Occipital lobe (tissue), 2 donors: Measurements from ENCODE around the gene EXOC4. TPM values are rescaled to one million over a fixed set of nuclear protein-coding genes. Genes with fewer than 3 reads are reported as not detected.

ENCODE experiments used
- DNase-seq: peaks from one replicate; lab custom pipeline; 2025; lab: John Stamatoyannopoulos, UW
- total RNA-seq: library from RNA; depleted of rRNA; stranded (reverse); fragments of >200 nt; gene quantifications from one replicate; pipeline ENCODE4 v1.2.3, GENCODE V29; 2014

EXOC4 gene
- total RNA-seq, 1 donor from 2014 or later = 341 TPM

DNA sequence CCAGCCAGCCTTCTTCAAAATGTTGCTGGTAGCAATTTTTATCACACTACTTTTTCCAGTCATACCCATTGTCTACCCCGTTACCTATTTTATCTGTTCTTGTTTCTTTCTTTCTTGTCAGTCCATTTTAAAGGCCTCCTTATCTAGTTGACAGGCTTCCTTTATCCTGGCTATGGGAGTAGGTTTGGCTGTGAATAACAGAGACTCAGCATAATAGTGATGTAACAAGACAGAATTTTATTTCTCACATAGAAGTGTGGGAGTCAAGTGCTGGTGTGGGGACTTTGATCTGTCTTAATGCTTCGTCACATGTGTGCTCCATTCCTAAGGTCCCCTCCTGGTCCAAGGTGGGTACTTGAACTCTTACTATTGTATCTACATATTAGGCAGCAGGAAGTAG lies 283.6 kb downstream of the EXOC4 start:
- DNase-seq = no peak

DNA sequence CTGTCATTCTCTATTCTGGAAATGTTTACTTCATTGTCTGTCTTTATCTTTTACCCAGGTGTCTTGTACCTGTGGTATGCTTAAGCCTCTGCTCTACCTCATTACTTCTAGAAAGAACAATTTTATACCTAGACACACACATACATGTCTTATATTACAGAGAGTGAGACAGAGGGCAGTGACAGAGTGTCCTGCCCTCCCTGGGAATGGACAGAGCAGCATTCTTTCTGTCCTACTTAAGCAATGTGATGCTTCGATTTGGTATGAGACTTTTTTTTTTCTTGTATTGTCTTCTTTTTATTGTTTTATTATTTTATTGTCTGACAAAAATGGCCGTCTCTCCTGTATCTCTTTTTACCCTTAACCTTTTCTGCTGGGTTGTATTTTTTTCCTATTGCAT lies 286.1 kb downstream of the EXOC4 start:
- no peak for DNase-seq

DNA sequence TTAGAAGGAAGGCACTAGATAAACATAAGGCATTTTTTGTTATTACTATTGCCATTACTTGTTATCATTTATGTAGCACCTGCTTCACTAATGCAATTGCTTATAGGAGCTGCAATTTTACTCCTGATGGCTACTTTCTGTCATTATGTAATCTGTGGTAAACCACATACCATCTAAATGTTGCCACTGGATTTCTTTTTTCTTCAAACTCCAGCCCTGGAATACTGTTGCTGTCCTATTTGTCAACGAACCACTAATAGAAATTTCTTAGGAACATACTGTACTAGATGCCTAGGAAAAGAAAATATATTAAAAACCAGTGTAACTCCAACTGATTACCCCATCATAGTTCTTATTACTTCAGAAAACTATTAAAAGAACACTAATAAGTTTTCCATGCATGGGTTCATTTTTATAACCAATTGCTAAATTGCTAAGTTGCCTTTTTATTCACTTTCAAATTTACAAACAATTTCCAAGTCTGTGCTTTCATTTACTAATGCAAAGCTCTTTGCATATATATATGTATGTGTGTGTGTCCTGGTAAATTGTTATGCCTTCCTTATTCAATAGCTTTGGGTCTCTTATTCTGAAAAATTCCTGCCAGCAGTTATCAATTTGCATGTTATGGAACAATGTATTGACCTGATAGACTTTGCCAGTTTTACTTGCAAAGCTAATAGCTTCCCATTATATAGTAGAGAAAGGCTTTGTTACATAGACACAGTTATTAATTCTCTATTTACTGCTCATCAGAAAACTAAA lies 287.4 kb downstream of the EXOC4 start:
- no peak for DNase-seq

DNA sequence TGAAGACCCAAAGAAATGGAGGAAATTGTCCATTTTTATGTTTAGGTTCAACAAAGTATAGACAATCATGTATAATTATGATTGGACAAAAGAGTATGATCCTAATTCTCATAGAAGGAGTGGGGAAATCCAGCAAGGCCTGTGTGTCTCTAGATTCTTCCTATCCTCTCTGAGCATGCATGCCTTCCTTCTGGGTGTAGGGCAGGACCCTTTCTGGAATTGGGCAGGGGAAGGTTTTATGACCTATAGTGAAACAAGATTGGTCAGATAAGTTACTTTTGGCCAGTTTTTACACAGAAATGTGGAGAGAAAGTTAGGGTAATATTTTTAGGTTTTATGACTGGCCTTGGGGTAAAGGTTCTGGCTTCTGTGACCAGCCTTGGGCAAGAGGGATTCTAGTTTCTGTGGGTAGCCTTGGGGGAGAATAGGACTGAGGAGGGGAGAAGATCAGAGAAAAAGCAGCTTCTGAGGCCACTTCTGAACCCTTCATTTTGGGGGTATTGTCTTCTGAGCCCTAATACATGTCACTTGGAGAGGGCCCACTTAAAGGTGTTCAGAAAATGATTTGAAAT lies 289.4 kb downstream of the EXOC4 start:
- no peak for DNase-seq

DNA sequence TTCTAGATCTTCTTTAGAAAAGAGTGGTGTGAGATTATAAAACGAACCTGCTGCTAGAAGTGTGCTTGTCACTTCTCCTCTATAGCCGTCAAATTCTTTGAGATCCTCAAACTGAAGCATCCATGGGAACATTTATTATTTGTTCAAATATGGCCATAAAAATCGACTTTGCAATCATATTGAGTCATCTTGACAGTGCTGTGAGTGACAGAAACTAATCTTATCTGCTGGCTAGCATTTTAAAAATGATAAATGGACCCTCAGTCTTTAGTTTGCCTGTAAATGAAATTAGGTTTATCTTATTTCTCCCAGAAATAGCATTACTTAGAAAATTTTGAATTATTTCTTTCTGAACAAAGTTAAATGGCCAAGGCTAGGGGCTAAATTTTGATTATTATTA lies 290.8 kb downstream of the EXOC4 start:
- no peak for DNase-seq

DNA sequence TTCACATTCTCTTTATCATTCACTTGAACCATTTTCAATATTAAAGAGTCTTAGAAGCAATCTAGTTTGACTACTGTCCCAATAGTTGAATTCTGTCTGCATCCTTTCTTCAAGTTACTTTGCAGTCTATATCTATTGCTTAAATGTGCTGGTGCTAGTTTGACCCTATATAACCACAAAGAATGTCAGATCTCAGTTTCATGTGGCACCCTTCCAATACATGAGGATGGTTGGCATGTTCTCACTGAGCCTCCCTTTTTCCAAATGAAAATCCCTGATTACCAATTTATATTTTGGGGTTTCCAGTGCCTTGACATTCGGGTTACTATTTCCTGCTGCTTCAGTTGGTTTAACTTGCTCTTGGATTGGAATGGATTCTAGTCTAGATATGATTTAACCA lies 292.7 kb downstream of the EXOC4 start:
- no peak for DNase-seq

DNA sequence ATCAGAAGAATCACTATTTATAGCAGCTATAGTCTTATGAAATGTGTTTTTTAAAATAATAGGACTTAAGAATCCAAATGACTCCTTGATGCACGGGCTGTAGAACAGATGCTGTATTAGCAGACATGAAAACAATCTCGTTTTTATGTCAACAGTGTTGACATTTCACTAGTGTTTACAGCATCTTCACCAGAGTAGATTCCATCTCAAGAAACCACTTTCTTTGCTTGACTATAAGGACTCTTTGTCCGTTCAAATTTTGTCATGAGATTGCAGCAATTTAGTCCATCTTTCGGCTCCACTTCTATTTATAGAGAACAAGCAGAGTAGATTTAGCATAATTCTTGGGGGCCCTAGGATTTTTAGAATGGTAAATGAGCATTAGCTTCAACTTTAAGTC lies 295.1 kb downstream of the EXOC4 start:
- no peak for DNase-seq

DNA sequence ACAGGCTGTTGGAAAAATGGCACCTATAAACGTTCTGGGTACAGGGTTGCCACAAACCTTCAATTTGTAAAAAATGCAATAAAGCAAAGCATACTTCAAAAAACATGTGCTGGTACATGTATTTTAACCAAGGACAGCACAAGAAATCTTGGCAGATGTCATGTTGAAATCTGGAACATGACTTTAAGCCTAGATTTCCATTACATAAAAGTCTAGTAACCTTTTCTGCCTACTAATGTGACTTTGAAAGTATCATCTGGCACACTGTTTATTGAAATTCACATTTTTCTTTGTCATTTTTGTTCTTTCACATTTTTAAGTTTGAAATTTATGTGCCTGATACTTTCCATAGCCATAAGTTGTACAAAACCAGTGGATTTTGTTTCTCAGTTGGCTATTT lies 296.8 kb downstream of the EXOC4 start:
- DNase-seq = no peak

DNA sequence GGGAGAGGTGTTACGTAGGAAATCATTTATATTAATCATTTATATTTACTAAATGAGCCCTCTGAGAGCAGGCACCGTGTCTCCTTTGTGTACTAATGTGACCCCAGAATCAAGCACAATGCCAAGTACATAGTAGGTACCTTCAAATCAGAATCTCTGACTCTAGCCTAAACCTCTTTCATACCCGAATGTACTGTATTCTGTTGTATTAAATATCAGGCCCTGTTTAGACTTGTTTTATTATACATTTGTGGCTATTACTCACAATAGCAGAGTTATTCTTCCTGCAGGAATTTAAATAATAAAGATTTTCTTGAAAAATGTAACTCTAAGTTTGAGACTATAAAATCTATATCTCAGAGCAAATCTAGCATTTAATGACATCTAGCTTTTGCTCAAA lies 297.3 kb downstream of the EXOC4 start:
- DNase-seq = no peak

DNA sequence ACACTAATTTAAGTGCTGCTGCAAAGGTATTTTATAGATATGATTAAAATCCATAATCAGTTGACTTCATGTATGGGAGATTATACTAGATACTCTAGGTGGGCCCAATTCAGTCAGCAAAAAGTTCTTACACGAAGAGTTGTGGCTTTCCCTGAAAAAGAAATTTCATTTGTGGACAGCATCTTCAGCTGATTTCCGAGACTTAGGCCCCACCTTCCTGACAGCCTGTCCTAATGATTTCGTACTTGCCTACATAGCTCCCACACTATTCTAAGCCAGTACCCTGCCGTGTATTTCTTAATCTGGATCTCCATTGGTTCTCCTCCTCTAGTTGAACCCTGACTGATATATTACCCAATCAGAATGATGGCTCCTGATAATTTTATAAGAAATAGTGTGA lies 297.9 kb downstream of the EXOC4 start:
- DNase-seq = no peak

DNA sequence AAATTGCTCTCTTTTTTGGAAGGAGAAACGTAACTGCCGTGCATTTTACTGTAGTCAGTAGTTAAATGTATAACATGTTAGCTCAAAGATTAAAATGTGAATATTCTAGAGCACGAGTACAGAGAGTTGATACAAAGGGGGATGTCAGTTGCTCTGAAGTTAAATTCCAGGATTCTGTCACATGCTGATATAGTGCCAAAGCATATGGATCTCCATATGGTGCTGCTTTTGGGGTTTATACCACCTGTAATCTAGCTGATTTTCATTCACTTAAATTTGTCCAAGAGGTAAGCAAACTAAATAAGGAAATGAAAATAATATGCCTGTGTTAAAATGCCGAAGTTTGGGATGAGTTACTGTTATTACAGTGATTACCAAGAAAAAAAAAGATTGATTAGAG lies 298.6 kb downstream of the EXOC4 start:
- DNase-seq = no peak

DNA sequence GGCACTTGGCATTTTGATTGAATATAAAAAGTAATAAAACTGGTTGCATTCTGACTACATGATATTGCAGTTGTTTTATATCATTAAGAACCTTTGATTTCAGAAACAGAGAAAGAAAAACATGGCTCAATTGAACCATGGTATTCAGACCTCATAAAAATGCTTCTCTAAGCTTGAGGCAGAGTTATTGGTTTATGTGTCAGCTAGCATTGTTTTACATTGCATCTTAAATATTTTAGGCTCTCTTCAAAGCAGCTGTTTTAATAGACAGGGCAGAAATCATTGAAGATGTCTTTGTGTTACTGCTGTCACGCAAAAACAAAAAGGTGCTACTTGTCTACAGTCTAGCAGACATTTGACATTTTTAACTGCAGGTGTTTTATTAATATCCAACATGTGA lies 299.2 kb downstream of the EXOC4 start:
- no peak for DNase-seq

DNA sequence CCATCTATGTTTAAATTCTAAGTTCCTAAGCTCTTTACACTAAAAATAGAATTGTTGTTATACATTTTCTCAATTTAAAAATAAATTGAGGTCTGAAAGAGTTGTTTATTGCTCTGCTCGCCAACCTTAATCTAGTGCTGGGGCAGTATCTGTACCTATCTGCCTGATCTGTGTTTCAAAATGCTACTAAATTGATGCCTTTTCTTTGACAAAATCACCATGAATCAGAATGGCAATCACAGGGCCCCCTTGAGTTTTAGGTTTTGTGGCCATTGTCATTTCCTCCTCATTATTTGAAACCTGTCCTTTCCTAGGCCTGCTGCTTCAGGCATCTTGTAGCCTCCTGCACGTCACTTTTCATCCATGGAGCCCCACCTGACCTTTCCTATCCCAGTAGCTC lies 301.5 kb downstream of the EXOC4 start:
- DNase-seq = no peak

DNA sequence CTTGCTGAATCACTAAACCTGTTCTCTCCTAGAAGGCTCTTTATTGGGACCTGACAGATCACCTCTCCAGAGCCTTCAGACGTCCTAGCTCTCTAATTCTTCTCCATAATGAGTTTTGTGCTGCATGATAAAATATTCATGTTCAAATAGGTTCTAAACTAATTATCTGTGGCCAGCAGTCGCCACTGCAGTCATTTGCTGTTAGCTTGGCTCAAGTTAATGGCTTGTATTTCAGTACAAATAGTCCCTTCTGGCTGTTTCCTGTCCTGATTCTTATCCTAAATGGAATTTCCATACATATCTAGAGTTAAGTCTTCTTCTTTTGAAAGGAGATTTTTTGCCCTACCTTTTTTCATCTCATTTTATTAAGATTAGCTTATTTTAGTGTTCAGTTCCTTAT lies 303.2 kb downstream of the EXOC4 start:
- DNase-seq = no peak

DNA sequence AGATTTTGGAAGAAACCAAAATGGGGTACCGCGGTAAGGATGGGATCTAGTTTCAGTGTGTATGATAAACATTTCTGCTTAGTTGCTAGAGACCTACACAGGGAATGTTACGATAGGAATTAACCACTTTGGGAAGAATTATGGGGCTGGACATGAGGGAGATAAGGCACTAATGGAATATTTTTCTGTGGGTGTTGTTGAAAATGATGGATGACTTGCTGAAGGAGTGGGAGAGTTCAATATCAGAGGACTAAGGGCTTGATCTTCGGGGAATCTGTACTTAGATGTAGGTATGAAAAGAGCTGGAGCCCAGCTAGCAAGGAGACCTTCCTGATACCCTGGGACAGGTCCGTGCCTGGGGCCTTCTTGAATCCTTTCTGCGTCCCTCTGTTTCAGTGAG lies 303.7 kb downstream of the EXOC4 start:
- no peak for DNase-seq

DNA sequence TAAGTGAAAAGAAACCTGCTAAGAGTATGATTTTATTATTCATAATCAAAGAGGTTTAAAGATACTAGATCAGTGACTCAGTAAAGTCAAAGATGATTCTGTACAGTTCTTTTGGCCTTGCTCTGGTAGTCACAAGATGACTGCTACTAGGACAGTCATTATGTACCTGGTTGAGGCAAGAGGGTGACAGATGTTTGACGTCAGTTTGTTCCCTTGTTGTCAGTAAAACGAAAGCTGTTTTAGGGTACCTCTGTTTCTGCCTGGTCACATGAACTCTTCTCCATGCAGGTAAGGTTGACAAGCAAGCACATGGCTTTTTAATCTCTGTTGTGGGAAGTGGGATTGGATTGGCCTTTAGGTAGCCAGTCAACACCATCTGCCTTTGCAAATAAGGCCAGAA lies 308.0 kb downstream of the EXOC4 start:
- no peak for DNase-seq

DNA sequence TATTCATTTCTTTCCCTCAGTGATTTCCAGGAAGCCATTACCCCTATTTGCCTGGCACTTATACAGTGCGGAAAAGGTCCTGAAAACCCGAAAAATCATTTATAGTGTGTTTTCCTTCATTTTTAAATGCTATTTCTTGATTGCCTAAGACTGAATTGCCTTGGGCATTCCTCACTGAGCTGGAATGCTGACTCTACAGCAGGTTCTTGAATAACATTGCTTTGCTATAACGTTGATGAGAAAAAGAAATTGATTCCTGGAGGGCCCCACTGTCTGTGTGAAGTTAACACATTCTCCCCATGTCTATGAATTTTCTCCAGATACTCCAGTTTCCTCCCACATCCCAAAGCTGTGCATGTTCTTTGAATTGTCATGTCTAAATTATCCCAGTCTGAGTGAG lies 308.5 kb downstream of the EXOC4 start:
- no peak for DNase-seq

DNA sequence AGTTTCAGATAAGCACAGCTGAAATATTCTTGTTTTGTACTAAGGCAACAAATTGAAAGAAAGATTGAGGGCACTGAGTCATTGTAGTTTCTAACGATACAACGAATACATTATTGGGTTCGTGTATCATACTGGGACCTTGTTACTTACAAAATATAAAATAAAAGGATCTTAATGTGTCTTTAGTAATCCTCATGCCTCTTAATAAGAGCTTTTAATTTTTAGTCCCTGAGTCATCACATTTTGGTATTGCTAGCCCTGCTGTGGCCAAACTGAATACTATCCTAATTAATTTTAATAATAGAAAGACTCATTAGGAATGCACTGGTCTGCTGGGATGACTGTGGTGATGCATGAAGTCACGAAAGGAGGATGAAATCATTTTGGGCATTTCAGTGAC lies 309.7 kb downstream of the EXOC4 start:
- DNase-seq = no peak

DNA sequence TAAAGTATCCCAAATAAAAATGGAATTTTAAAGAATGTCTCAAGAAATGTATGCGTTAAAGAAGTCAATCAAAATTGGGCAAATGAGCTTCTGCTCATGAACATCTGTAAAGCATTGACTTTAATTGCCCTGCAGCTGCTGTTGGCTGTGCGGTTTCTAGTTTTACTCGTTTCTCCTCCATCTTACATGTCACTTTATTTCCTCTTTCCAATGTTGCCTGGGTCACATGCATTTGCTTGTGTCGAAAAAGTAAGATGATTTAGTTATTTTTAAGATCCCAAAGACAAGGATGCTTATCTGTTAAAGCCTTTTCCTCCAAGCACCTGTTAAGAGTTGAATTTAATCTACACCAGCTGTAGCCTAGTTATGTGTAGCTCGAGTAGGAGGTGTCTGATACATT lies 310.4 kb downstream of the EXOC4 start:
- DNase-seq = no peak

DNA sequence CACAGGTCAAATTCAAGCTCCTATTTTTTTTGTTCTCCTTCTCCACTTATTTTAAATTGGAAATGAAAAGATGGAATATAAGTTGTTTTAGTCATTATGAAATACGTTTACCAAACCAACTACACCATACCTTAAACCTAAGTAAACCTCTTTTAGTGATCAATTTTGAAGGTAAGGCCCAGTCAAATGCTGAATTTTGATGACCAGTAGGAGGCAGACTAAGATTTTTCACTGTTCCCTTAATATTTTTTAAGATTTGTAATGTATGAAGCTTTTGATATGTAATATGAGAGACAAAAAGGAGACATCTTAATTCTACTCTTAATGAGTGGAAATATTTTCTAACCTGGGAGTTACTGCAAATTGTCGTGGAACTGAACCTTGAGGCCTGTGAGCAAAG lies 311.6 kb downstream of the EXOC4 start:
- DNase-seq = no peak

DNA sequence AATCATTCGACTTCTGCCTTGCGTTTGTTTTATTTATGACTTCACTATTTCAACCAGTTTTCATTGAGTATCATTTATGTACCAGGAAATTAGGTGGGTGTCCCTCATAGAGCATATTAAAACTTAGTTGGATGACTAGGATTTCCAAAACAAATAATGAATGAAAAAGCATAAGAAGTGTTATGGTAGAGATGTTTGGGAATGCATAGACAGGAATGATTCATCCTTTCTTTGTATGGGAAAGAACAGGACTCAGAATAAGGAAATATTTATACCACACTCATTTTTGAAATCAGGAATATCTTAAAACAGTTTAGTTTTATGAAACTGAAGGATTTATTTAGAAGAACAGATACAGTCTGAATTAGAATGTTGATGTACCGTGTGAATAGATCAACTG lies 315.7 kb downstream of the EXOC4 start:
- DNase-seq = no peak

DNA sequence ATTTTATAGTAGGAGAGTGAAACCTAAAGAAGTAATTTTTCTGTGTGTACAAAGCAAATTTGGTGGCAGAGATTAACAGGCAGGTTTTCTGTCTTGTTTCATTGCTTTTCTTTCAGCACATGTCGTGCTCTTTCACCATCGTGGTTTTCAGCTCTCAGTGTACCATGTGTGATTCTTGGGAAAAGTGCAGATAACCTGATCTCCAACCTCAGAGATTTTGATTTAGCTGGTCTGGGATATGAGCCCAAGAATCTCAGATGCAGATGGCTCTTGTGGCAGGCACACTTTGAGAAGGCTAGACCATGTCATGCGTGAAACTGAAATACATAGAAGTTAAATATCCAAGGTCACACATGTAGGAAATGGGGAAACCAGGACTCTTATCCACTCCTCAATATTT lies 317.4 kb downstream of the EXOC4 start:
- DNase-seq = no peak

DNA sequence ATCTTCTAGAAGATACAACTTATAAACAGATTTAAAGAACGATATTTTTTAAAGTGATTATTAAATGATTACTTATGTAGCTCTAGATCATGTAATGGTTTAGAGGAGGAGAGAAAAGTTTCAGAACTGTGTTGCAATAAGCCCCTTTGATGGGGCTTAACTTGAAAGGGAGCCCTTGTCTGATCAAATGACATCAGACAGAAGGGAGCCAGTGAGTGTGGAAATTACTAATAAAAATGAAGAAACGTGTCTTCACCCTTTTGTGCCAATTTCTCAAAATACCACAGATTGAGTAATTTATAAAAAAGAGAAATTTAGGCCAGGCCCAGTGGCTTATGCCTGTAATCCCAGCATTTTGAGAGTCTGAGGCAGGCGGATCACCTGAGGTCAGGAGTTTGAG lies 318.2 kb downstream of the EXOC4 start:
- DNase-seq = no peak

DNA sequence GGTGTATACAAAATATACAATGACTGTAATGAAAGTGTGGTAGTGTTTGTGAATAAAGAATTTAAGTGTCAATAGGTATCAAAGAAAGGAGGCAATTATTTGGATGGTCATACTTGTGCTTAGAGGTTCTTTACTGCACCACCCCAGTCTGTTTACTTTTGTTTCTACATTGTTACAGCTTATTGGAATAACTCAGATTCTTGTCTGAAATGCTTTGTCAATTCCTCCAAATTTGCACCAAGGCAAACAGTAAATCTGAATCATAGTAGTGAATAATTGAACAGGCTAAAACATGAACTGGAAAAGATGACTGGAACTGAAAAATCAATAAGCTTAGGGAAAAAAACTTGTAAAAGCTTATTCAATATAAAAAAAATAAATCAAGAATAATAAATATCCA lies 319.2 kb downstream of the EXOC4 start:
- no peak for DNase-seq
